Panc1 (cell line): ENCODE measurements around the gene MAP3K3. TPM values are rescaled to one million over a fixed set of nuclear protein-coding genes. Genes with fewer than 3 reads are reported as not detected.

Experiments
- ATAC-seq: fragments of 200-7000 bp; cut with Tn5 transposase; 2 replicates; pipeline ENCODE4 v1.9.1; 2020; ENCODE audit warnings: mild to moderate bottlenecking, moderate library complexity
- BruUV-seq: library from RNA; stranded (reverse); fragments of 400-500 nt; replicated peaks from 2 replicates; lab custom pipeline; 2021; lab: Mats Ljungman, UMichigan
- CTCF ChIA-PET: fragments of 300-600 bp; sonication (Branson Sonifier 250); formaldehyde crosslinking; loops from one replicate; lab custom pipeline; 2022; ENCODE audit warnings: antibody characterized with exemption; lab: Charles Lee
- POLR2A ChIA-PET: fragments of 300-600 bp; sonication (Branson Sonifier 250); formaldehyde crosslinking; loops from one replicate; lab custom pipeline; 2022; ENCODE audit warnings: antibody characterized with exemption; lab: Charles Lee
- DNase-seq: peaks from one replicate; pipeline ENCODE4 v3.0.0-alpha.2; 2010; ENCODE audit warnings: low read depth, low spot score
- H3K27ac ChIP-seq: 2 replicates; pipeline ENCODE4 v1.5.1; 2011; ENCODE audit warnings: mild to moderate bottlenecking, low read length, inconsistent platforms
- H3K27me3 ChIP-seq: fragments of 200-500 bp; sonication (Bioruptor generic); 2 replicates; pipeline ENCODE4 v1.6.0; 2014; ENCODE audit warnings: low read length, inconsistent platforms; ENCODE audit not compliant: control insufficient read depth, insufficient read depth
- H3K36me3 ChIP-seq: fragments of 200-500 bp; sonication (Bioruptor generic); 2 replicates; pipeline ENCODE4 v1.5.1; 2014; ENCODE audit warnings: inconsistent platforms, mild to moderate bottlenecking, low read length, moderate library complexity; ENCODE audit not compliant: control insufficient read depth, insufficient read depth
- H3K4me1 ChIP-seq: 2 replicates; pipeline ENCODE4 v1.5.1; 2011; ENCODE audit warnings: inconsistent platforms, mild to moderate bottlenecking, low read length, moderate library complexity; ENCODE audit not compliant: control insufficient read depth, insufficient read depth
- H3K4me3 ChIP-seq, 2 experiments: 2 replicates each; pipeline ENCODE4 v1.5.1; 2011 to 2012; ENCODE audit warnings: low read depth in 2 of 2, low read length in 2 of 2, mild to moderate bottlenecking in 2 of 2, inconsistent platforms in 1 of 2, moderate library complexity in 1 of 2
- H3K9me3 ChIP-seq: fragments of 200-500 bp; sonication (Bioruptor generic); 2 replicates; pipeline ENCODE4 v1.5.1; 2014; ENCODE audit warnings: low read depth, mild to moderate bottlenecking, inconsistent platforms, low read length, moderate library complexity; ENCODE audit not compliant: control insufficient read depth, insufficient read depth
- POLR2AphosphoS5 ChIP-seq: IDR thresholded peaks from 2 replicates; pipeline ENCODE4 v1.6.1; 2012; ENCODE audit warnings: mild to moderate bottlenecking, low read depth, low read length, moderate library complexity
- SIN3A ChIP-seq: IDR thresholded peaks from 2 replicates; pipeline ENCODE4 v1.6.1; 2012; ENCODE audit warnings: low read depth, mild to moderate bottlenecking, low read length, moderate library complexity, borderline replicate concordance; ENCODE audit not compliant: insufficient read depth
- TCF7L2 ChIP-seq: IDR thresholded peaks from 2 replicates; pipeline ENCODE4 v1.6.1; 2011; ENCODE audit warnings: mild to moderate bottlenecking, low read depth, low read length, inconsistent platforms
- in situ Hi-C: cut with HindIII; loops from 2 replicates; pipeline ENCODE4 v1.10.0; 2016; ENCODE audit warnings: low sequenced_read_pairs, low pct_unique_long_range_greater_than_20kb
- intact Hi-C: fragments of 100-400 bp; cut with micrococcal nuclease; formaldehyde crosslinking; loops from one replicate; pipeline ENCODE4 v1.10.0; 2022; ENCODE audit not compliant: unreplicated experiment
- total RNA-seq: library from RNA; stranded (reverse); gene quantifications from one replicate; pipeline ENCODE4 v1.2.1, GENCODE V29; 2021; ENCODE audit not compliant: unreplicated experiment
- TF ChIP-seq, protein P1 (sequence below), 2 experiments: IDR thresholded peaks; 2 replicates each; pipeline ENCODE4 v1.6.1; 2011 to 2012; ENCODE audit warnings: low read depth in 2 of 2, control low read depth in 1 of 2, low read length in 1 of 2, mild to moderate bottlenecking in 1 of 2, moderate library complexity in 1 of 2; ENCODE audit not compliant: insufficient read depth in 1 of 2
- TF ChIP-seq, protein P2 (sequence below): fragments of 450-650 bp; IDR thresholded peaks from 2 replicates; pipeline ENCODE4 v1.5.1; 2017; ENCODE audit warnings: mild to moderate bottlenecking

The MAP3K3 gene
- total RNA-seq, 1 experiment from 2014 or later = 22.3 TPM

DNA sequence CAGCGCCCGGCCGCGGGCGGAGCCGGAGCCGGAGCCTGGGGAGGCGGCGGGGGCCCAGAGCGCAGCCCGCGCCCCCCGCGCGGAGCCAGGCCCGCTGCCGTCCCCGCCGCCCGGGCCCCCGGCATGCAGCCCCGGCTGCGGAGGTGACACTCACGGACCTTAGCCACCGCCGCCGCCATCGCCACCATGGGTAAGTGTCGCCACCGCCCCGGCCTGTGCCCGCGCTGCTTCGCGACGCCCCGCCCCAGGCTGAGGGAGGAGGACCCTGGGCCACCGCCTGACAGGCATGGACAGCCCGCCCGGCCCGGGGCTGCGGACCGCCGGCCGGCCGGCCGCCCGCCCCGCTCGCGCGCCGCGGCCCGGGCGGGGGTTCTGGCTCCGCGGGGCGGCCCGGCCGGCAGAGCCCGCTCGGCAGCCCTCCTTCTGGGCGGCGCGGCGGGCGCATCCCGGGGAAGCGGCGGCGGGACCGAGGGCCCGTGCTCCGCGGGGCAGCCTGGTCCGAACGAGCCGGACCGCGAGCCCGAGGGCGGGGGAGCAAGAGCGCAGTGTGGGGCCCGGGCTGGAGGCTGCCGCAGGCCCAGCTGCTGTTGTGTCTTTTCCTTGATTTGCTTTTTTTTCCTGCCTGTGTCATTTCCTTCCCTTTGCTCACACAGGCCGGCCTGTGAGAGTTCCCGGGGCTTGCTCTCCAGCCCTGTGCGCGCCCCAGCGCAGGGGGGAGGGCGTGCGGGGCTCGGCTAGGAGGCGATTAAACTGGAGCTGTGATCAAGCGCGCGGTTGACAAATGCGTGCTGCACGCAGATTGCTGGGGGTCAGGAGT lies 565 bp downstream of the MAP3K3 start:
- Histone ChIP-seq H3K27me3 (no peaks in the 10 kb centered on the region), H3K36me3 (peaks cover 5% of the 10 kb centered on the region; the same call in 1 of the 2 replicates), H3K9me3 (no peaks in the 10 kb centered on the region), H3K4me1 (peaks cover 22% of the 10 kb centered on the region), H3K4me3 (peak overlapping the region; percentile 70 to 76), H3K27ac (peak overlapping the region; percentile 44; the same call in 1 of the 2 replicates)
- no TSS peak for BruUV-seq
- CTCF ChIA-PET = no interaction called here
- POLR2A ChIA-PET = no interaction called here
- ATAC-seq (peak; percentile 79), DNase-seq (no peak)
- TF ChIP-seq TCF7L2 (no peak), SIN3A (0 out of 2 replicates have a peak, but pooled peaks have one; percentile 63)
- in situ Hi-C loops (no loop called here), intact Hi-C loops (no loop called here)

DNA sequence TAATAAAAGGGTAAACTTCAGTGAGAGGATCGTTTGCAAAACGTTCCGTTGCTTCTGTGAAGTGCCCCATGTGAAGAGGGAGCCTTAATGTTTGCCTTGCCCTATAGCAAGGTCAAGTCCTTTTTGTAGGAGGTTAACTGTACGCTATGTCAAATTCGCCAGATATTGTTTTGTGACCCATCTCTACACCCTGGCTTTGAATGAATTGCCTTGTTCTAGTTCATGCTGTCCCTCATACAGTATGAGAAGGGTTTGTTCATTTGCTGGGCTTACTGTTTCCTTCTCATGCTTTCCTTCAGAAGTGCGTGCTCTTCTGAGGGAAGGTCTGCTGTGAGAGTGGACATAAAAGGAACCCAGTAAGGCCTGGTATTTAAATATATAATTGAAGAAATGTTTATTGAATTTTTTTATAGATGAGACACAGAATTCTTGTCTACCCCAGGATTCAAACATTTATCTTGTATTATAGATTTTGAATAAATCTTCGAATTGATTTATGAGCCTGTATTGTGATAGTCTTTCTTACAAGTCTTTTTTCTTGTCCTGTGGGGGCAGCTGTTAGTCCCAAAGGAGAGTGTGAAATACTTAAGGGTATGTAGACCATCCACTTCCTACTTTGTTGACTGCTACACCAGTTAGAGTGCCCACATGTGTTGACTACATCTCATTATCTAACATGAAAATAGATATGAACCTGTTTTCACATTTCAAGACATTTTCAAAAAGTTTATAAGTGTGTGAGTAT lies 1.7 kb downstream of the MAP3K3 start:
- Histone ChIP-seq H3K27me3 (no peaks in the 10 kb centered on the region), H3K36me3 (peaks cover 5% of the 10 kb centered on the region; the same call in 1 of the 2 replicates), H3K9me3 (no peaks in the 10 kb centered on the region), H3K27ac (peak overlapping the region; percentile 44; the same call in 1 of the 2 replicates), H3K4me1 (peaks cover 22% of the 10 kb centered on the region), H3K4me3 (peak overlapping the region; percentile 70 to 76)
- ChIA-PET POLR2A (no interaction called here), CTCF (no interaction called here)
- ATAC-seq = no peak
- TF ChIP-seq, protein P1, sequence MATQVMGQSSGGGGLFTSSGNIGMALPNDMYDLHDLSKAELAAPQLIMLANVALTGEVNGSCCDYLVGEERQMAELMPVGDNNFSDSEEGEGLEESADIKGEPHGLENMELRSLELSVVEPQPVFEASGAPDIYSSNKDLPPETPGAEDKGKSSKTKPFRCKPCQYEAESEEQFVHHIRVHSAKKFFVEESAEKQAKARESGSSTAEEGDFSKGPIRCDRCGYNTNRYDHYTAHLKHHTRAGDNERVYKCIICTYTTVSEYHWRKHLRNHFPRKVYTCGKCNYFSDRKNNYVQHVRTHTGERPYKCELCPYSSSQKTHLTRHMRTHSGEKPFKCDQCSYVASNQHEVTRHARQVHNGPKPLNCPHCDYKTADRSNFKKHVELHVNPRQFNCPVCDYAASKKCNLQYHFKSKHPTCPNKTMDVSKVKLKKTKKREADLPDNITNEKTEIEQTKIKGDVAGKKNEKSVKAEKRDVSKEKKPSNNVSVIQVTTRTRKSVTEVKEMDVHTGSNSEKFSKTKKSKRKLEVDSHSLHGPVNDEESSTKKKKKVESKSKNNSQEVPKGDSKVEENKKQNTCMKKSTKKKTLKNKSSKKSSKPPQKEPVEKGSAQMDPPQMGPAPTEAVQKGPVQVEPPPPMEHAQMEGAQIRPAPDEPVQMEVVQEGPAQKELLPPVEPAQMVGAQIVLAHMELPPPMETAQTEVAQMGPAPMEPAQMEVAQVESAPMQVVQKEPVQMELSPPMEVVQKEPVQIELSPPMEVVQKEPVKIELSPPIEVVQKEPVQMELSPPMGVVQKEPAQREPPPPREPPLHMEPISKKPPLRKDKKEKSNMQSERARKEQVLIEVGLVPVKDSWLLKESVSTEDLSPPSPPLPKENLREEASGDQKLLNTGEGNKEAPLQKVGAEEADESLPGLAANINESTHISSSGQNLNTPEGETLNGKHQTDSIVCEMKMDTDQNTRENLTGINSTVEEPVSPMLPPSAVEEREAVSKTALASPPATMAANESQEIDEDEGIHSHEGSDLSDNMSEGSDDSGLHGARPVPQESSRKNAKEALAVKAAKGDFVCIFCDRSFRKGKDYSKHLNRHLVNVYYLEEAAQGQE (IDR thresholded peaks at IDR 0.05; ENCODE audit: insufficient read depth in 1 of 2, low read depth in 2 of 2, low read length in 1 of 2) = no peak
- TF ChIP-seq TCF7L2 = no peak
- no peak for TF ChIP-seq SIN3A
- no peak for TF ChIP-seq POLR2AphosphoS5
- TF ChIP-seq, protein P2, sequence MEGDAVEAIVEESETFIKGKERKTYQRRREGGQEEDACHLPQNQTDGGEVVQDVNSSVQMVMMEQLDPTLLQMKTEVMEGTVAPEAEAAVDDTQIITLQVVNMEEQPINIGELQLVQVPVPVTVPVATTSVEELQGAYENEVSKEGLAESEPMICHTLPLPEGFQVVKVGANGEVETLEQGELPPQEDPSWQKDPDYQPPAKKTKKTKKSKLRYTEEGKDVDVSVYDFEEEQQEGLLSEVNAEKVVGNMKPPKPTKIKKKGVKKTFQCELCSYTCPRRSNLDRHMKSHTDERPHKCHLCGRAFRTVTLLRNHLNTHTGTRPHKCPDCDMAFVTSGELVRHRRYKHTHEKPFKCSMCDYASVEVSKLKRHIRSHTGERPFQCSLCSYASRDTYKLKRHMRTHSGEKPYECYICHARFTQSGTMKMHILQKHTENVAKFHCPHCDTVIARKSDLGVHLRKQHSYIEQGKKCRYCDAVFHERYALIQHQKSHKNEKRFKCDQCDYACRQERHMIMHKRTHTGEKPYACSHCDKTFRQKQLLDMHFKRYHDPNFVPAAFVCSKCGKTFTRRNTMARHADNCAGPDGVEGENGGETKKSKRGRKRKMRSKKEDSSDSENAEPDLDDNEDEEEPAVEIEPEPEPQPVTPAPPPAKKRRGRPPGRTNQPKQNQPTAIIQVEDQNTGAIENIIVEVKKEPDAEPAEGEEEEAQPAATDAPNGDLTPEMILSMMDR = no peak
- BruUV-seq = no TSS peak
- intact Hi-C loops = no loop called here
- in situ Hi-C loops = no loop called here
- no peak for DNase-seq
